ENCODE data around the gene SH3RF2.

The SH3RF2 gene

GRCh38 chr5:145944328-145944727, 8.0 kb downstream of the SH3RF2 start:
- in situ Hi-C loops (cut with MboI; ENCODE audit: low sequenced_read_pairs, unreplicated experiment), result no loop called here
- TF ChIP-seq CTCF (IDR thresholded peaks at IDR 0.05; ENCODE audit: borderline replicate concordance, control extremely low read depth, extremely low read depth, insufficient read depth, missing control alignments), result no peak
- no peak for DNase-seq (ENCODE audit: low spot score)

GRCh38 chr5:145945620-145946111, 9.3 kb downstream of the SH3RF2 start:
- no peak for DNase-seq (ENCODE audit: low spot score)
- TF ChIP-seq CTCF (IDR thresholded peaks at IDR 0.05; ENCODE audit: borderline replicate concordance, control extremely low read depth, extremely low read depth, insufficient read depth, missing control alignments), result no peak
- in situ Hi-C loops (cut with MboI; ENCODE audit: low sequenced_read_pairs, unreplicated experiment), result no loop called here

- TF ChIP-seq CTCF (IDR thresholded peaks at IDR 0.05; ENCODE audit: borderline replicate concordance, control extremely low read depth, extremely low read depth, insufficient read depth, missing control alignments), result no peak
- in situ Hi-C loops (cut with MboI; ENCODE audit: low sequenced_read_pairs, unreplicated experiment), result no loop called here
- DNase-seq (ENCODE audit: low spot score), result no peak
Measured at GRCh38 chr5:145946112-145946861, 9.9 kb downstream of the SH3RF2 start.

- no peak for DNase-seq (ENCODE audit: low spot score)
- in situ Hi-C loops (cut with MboI; ENCODE audit: low sequenced_read_pairs, unreplicated experiment), result no loop called here
- TF ChIP-seq CTCF (IDR thresholded peaks at IDR 0.05; ENCODE audit: borderline replicate concordance, control extremely low read depth, extremely low read depth, insufficient read depth, missing control alignments), result no peak
Measured at GRCh38 chr5:145947581-145947980, 11.2 kb downstream of the SH3RF2 start.

GRCh38 chr5:145948047-145948446, 11.7 kb downstream of the SH3RF2 start:
- in situ Hi-C loops (cut with MboI; ENCODE audit: low sequenced_read_pairs, unreplicated experiment), result no loop called here
- TF ChIP-seq CTCF (IDR thresholded peaks at IDR 0.05; ENCODE audit: borderline replicate concordance, control extremely low read depth, extremely low read depth, insufficient read depth, missing control alignments), result no peak
- no peak for DNase-seq (ENCODE audit: low spot score)

GRCh38 chr5:145948921-145949320, 12.5 kb downstream of the SH3RF2 start:
- no peak for TF ChIP-seq CTCF (IDR thresholded peaks at IDR 0.05; ENCODE audit: borderline replicate concordance, control extremely low read depth, extremely low read depth, insufficient read depth, missing control alignments)
- DNase-seq (ENCODE audit: low spot score), result no peak
- in situ Hi-C loops (cut with MboI; ENCODE audit: low sequenced_read_pairs, unreplicated experiment), result no loop called here

Measured in GM13976 (cell line).